SJSA1 (cell line): ENCODE results near the gene VWA5B1. TPM values are rescaled to one million over a fixed set of nuclear protein-coding genes. Genes with fewer than 3 reads are reported as not detected.

Experiments used
- DNase-seq, 2 experiments: peaks; one replicate each; pipeline ENCODE4 v3.0.0-alpha.2; 2015 to 2020; ENCODE audit warnings: low spot score in 2 of 2, low read depth in 1 of 2
- H3K27ac ChIP-seq: fragments of 250-450 bp; sonication (Bioruptor Pico); 2 replicates; pipeline ENCODE4 v1.5.1; 2020; ENCODE audit warnings: mild to moderate bottlenecking, moderate library complexity
- H3K27me3 ChIP-seq: fragments of 250-450 bp; sonication (Bioruptor Pico); replicated peaks from 2 replicates; pipeline ENCODE4 v1.5.1; 2020; ENCODE audit warnings: mild to moderate bottlenecking, moderate library complexity
- H3K36me3 ChIP-seq: fragments of 250-450 bp; sonication (Bioruptor Pico); 2 replicates; pipeline ENCODE4 v1.5.1; 2020; ENCODE audit warnings: mild to moderate bottlenecking
- H3K4me1 ChIP-seq: fragments of 250-450 bp; sonication (Bioruptor Pico); replicated peaks from 2 replicates; pipeline ENCODE4 v1.6.1; 2021; ENCODE audit warnings: mild to moderate bottlenecking
- H3K4me3 ChIP-seq: fragments of 250-450 bp; sonication (Bioruptor Pico); 2 replicates; pipeline ENCODE4 v1.5.1; 2020; ENCODE audit warnings: mild to moderate bottlenecking
- H3K9me3 ChIP-seq: fragments of 250-450 bp; sonication (Bioruptor Pico); replicated peaks from 2 replicates; pipeline ENCODE4 v1.5.1; 2020; ENCODE audit warnings: mild to moderate bottlenecking
- total RNA-seq: library from RNA; depleted of rRNA; stranded (reverse); fragments of >200 nt; shearing (Covaris generic); gene quantifications from 2 replicates; pipeline ENCODE4 v1.2.3, GENCODE V29; 2014

The VWA5B1 gene
- total RNA-seq, 1 experiment from 2014 or later, result not detected

DNA sequence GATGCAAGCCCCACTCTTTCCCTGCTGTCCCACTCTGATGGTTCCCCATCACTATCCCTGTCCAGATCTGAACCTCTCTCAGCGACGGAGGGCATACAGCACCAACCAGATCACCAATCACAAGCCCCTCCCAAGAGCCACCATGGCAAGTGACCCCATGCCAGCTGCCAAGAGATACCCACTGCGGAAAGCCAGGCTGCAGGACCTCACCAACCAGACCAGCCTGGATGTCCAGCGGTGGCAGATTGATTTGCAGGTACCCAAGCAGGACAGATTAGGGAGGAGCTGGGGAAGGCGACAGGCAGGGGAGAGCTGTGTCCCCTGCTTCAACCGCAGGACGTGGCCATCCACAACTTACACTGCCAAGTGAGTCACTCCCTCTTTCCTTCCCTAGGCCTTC, 46.9 kb downstream of the VWA5B1 start:
- Histone ChIP-seq H3K27me3 (no peaks in the 10 kb centered on the region), H3K9me3 (no peaks in the 10 kb centered on the region), H3K4me3 (no peak overlapping the region), H3K27ac (no peak overlapping the region), H3K4me1 (peaks cover 3% of the 10 kb centered on the region), H3K36me3 (no peaks in the 10 kb centered on the region)
- no peak for DNase-seq

DNA sequence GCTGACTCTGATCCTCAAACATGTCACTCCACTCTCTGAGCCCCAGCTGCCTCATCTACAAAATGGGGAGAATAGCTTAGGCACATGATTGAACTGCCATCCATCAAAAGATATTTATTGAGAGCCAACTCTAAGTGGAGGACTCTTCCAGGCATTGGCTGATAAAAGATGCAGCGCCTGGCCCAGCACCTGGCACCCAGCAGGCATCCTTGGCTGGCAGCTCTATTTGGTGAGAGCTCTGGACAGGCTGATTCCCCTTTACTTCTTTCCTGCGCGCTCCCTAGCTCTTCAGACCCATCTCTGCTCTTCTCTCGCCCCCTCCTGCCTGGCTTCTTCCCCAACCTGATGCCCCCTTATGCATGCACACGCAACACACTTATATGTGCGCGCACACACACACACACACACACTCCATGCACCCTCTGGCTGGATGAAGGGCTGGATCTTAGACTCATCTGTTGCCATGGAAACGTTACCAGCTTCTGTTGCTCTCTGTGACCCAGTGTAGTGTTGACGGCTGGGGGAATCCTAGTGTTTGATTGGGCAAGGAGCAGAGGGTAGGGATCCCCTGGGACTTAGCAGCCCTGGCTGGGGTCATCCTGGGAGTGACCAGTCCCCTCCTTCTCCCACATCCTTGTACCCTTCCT, 49.3 kb downstream of the VWA5B1 start:
- Histone ChIP-seq H3K4me3 (no peak overlapping the region), H3K36me3 (no peaks in the 10 kb centered on the region), H3K4me1 (peaks cover 3% of the 10 kb centered on the region; the same call in 1 of the 2 replicates), H3K27ac (no peak overlapping the region), H3K9me3 (no peaks in the 10 kb centered on the region), H3K27me3 (no peaks in the 10 kb centered on the region)
- DNase-seq, result no peak

DNA sequence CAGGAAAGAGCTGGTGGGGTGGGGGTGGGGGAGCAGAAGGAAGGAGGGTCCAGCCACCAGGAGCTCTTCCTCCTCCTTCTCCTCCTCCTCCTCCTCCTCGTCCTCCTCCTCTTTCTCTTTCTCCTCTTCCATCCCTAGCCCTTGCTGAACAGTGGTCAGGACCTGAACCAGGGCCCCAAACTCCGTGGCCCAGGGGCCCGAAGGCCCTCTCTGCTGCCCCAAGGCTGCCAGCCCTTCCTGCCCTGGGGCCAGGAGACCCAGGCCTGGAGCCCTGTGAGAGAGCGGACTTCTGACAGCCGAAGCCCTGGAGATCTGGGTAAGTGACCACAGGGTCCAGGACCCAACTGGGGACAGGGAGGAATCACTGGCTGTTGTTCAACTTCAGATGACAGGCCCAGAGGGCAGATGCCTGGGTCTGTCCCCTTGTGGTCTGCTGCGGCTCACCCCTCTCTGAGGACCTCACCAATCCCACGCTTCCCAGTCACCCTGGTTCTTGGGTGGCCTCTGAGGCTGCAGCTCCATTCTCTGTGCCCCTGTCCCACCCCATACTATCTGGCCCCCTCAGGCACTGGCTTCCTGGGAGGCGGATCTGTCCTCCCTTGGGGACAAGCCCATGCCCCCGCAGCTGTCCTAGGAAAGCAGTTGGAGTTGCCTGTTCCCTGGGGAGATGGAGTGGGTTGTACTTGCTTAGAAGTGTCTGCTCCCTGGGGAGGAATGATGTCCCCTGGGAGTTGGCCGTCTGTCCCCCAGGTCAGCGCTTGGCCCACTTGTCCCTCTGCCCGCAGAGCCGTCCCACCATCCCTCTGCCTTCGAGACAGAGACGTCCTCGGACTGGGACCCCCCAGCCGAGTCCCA, 51.8 kb downstream of the VWA5B1 start:
- Histone ChIP-seq H3K9me3 (no peaks in the 10 kb centered on the region), H3K4me3 (no peak overlapping the region), H3K27ac (no peak overlapping the region), H3K4me1 (peaks cover 3% of the 10 kb centered on the region; the same call in 1 of the 2 replicates), H3K36me3 (no peaks in the 10 kb centered on the region), H3K27me3 (no peaks in the 10 kb centered on the region)
- no peak for DNase-seq

GRCh38 chr1:20343149-20343937, 52.7 kb downstream of the VWA5B1 start:
- no peak for DNase-seq
- no peaks in the 10 kb centered on the region for H3K9me3 ChIP-seq
- no peak overlapping the region for H3K4me3 ChIP-seq
- H3K36me3 ChIP-seq, result no peaks in the 10 kb centered on the region
- H3K27me3 ChIP-seq, result no peaks in the 10 kb centered on the region
- peaks cover 3% of the 10 kb centered on the region; the same call in 1 of the 2 replicates for H3K4me1 ChIP-seq
- H3K27ac ChIP-seq, result no peak overlapping the region

DNA sequence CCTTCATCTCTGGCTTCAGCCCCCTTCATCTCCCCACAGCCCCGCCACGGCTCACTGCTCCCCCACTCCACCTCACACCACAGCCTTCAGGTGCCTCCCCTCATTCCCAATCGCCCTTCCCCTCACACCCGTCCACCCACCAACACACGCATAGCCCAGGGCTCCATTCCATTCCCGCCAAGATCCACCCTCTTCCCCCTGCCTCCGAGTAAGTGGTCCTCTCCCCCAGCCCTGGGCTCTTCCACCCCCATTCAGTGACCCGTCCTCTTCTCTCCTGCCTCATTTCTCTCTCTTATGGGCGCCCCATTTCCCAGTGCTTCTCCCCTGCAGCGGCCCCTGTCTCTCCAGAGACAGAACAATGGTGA, 53.2 kb downstream of the VWA5B1 start:
- no peak overlapping the region for H3K4me3 ChIP-seq
- H3K27ac ChIP-seq, result no peak overlapping the region
- no peaks in the 10 kb centered on the region for H3K36me3 ChIP-seq
- H3K4me1 ChIP-seq, result peaks cover 3% of the 10 kb centered on the region; the same call in 1 of the 2 replicates
- no peak for DNase-seq
- no peaks in the 10 kb centered on the region for H3K9me3 ChIP-seq
- H3K27me3 ChIP-seq, result no peaks in the 10 kb centered on the region

DNA sequence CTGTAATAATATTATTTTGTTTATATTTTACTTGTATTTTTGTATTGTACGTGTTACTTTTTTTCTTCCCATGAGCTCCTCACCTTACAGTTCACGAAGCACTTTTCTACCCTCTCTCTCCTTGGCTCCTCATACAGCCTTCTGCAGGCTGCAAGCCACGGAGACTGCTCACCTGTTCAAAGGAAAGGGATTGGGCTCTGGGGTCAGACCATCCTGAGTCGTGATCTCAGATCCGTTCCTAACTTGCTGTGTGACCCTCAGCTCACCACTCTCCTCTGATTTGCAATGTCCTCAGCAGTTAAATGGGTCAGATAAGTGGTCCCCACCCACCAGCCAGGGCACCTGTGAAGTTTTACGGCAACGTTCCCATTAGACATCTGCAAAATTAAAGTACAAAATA, 54.1 kb downstream of the VWA5B1 start:
- H3K27ac ChIP-seq, result no peak overlapping the region
- no peak for DNase-seq
- H3K4me1 ChIP-seq, result peaks cover 3% of the 10 kb centered on the region; the same call in 1 of the 2 replicates
- H3K27me3 ChIP-seq, result no peaks in the 10 kb centered on the region
- no peaks in the 10 kb centered on the region for H3K9me3 ChIP-seq
- H3K36me3 ChIP-seq, result no peaks in the 10 kb centered on the region
- no peak overlapping the region for H3K4me3 ChIP-seq

DNA sequence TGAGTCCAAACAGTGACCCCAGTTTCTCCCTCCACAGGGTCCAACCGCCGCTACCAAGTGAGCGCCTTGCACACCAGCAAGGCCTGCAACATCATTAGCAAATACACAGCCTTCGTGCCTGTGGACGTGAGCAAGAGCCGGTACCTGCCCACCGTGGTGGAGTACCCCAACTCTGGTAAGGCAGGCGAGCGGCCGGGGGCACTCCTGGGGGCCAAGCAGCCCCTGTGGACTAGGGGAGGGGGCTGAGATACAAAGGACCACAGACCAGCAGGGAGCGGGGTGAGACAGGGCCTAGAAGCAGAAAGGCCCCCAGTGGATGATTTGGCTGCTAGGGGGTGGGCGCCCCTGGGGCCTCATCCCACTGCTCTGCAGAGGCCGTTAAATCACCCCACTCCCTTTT, 54.7 kb downstream of the VWA5B1 start:
- no peaks in the 10 kb centered on the region for H3K9me3 ChIP-seq
- no peaks in the 10 kb centered on the region for H3K27me3 ChIP-seq
- no peaks in the 10 kb centered on the region for H3K36me3 ChIP-seq
- no peak overlapping the region for H3K4me3 ChIP-seq
- H3K4me1 ChIP-seq, result peaks cover 3% of the 10 kb centered on the region; the same call in 1 of the 2 replicates
- no peak overlapping the region for H3K27ac ChIP-seq
- no peak for DNase-seq

GRCh38 chr1:20346433-20346832, 55.8 kb downstream of the VWA5B1 start:
- Histone ChIP-seq H3K27me3 (no peaks in the 10 kb centered on the region), H3K4me3 (no peak overlapping the region), H3K9me3 (no peaks in the 10 kb centered on the region), H3K27ac (no peak overlapping the region), H3K4me1 (peaks cover 3% of the 10 kb centered on the region; the same call in 1 of the 2 replicates), H3K36me3 (no peaks in the 10 kb centered on the region)
- no peak for DNase-seq

GRCh38 chr1:20347699-20348098, 57.0 kb downstream of the VWA5B1 start:
- Histone ChIP-seq H3K27me3 (no peaks in the 10 kb centered on the region), H3K36me3 (no peaks in the 10 kb centered on the region), H3K4me3 (no peak overlapping the region), H3K4me1 (no peaks in the 10 kb centered on the region), H3K27ac (no peak overlapping the region), H3K9me3 (no peaks in the 10 kb centered on the region)
- no peak for DNase-seq

GRCh38 chr1:20348326-20348915, 57.7 kb downstream of the VWA5B1 start:
- Histone ChIP-seq H3K27ac (no peak overlapping the region), H3K4me3 (no peak overlapping the region), H3K9me3 (no peaks in the 10 kb centered on the region), H3K4me1 (no peaks in the 10 kb centered on the region), H3K27me3 (no peaks in the 10 kb centered on the region), H3K36me3 (no peaks in the 10 kb centered on the region)
- no peak for DNase-seq

DNA sequence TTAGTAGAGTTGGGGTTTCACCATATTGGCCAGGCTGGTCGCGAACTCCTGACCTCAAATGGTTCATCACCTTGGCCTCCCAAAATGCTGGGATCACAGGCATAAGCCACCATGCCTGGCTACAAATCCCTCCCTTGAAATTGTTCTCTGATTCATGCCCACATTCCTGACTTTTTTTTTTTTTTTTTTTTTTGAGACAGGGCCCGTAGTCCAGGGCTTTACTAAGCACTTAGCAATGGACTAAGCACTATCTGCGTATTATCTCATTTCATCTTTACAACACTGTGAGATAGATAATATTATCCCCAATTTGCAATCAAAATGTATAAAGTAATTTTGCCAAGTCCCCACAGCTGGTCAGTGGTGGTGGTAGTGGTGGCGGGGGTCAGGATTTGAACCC, 58.9 kb downstream of the VWA5B1 start:
- H3K4me3 ChIP-seq, result no peak overlapping the region
- no peaks in the 10 kb centered on the region for H3K27me3 ChIP-seq
- H3K36me3 ChIP-seq, result no peaks in the 10 kb centered on the region
- DNase-seq, result no peak
- no peaks in the 10 kb centered on the region for H3K9me3 ChIP-seq
- H3K4me1 ChIP-seq, result no peaks in the 10 kb centered on the region
- H3K27ac ChIP-seq, result no peak overlapping the region

- H3K36me3 ChIP-seq, result no peaks in the 10 kb centered on the region
- no peak for DNase-seq
- H3K27ac ChIP-seq, result no peak overlapping the region
- no peaks in the 10 kb centered on the region for H3K9me3 ChIP-seq
- H3K4me1 ChIP-seq, result no peaks in the 10 kb centered on the region
- no peak overlapping the region for H3K4me3 ChIP-seq
- no peaks in the 10 kb centered on the region for H3K27me3 ChIP-seq
These were observed 59.3 kb downstream of the VWA5B1 start for GRCh38 chr1:20349971-20350370.

GRCh38 chr1:20350421-20350820, 59.7 kb downstream of the VWA5B1 start:
- Histone ChIP-seq H3K27ac (no peak overlapping the region), H3K36me3 (no peaks in the 10 kb centered on the region), H3K4me1 (no peaks in the 10 kb centered on the region), H3K27me3 (no peaks in the 10 kb centered on the region), H3K9me3 (no peaks in the 10 kb centered on the region), H3K4me3 (no peak overlapping the region)
- DNase-seq, result no peak
